ENCODE data around the gene BCAS3. TPM values are rescaled to one million over a fixed set of nuclear protein-coding genes. Genes with fewer than 3 reads are reported as not detected.

BCAS3 gene
- total RNA-seq, 1 donor from 2014 or later: 75.9 TPM

DNA sequence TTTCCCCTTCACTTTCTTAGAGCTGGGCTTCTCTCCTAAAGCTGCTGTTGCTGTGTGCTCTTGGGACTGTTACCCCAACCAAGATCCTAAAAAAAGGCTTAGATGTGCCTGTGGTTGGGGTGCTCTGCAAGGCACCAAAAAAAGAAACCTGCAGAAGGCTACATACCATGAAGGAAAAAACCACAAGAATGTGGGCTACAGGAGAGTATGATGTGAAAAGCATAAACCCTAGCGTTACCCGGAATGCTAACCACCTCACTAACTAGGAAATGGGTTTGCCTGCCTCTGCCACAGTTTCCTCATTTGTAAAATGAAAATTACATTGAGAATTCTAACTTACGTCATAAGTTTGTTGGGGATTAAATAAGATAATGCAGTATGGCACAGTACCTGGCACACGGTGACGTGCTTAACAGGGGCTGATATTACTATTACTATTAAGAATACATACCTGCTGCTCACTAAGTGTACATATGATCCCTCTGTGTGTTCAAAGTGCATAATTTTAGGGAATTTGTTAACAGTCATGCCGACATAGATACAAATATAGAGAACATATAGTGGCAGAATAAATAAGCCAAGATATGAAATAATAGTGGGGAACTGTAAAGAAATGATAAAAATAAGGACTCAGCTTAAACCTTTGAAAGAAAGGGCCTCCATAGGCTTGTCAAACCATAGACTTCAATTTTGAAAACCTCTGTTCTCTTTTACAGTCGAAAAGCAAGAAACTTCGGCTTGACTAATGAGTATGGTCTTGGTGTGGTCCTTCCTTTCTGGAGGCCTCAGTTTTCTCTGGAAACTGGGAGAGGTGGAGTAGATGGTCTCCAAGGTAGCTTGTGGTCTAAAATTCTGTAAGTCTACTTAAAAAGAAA is 544.2 kb downstream of the BCAS3 start:
- H3K27me3 ChIP-seq: no peaks in the 10 kb centered on the region
- H3K27ac ChIP-seq: no peak overlapping the region
- peaks cover 0 to 9% of the 10 kb centered on the region in 2 donors for H3K4me1 ChIP-seq
- H3K9me3 ChIP-seq: no peaks in the 10 kb centered on the region
- intact Hi-C loops (cut with DNase I): no loop called here
- no peak overlapping the region for H3K4me3 ChIP-seq
- TF ChIP-seq, protein P1, sequence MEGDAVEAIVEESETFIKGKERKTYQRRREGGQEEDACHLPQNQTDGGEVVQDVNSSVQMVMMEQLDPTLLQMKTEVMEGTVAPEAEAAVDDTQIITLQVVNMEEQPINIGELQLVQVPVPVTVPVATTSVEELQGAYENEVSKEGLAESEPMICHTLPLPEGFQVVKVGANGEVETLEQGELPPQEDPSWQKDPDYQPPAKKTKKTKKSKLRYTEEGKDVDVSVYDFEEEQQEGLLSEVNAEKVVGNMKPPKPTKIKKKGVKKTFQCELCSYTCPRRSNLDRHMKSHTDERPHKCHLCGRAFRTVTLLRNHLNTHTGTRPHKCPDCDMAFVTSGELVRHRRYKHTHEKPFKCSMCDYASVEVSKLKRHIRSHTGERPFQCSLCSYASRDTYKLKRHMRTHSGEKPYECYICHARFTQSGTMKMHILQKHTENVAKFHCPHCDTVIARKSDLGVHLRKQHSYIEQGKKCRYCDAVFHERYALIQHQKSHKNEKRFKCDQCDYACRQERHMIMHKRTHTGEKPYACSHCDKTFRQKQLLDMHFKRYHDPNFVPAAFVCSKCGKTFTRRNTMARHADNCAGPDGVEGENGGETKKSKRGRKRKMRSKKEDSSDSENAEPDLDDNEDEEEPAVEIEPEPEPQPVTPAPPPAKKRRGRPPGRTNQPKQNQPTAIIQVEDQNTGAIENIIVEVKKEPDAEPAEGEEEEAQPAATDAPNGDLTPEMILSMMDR (IDR thresholded peaks at IDR 0.05): no peak
- DNase-seq (ENCODE audit: low spot score in 2 of 2): no peak
- no peaks in the 10 kb centered on the region for H3K36me3 ChIP-seq

DNA sequence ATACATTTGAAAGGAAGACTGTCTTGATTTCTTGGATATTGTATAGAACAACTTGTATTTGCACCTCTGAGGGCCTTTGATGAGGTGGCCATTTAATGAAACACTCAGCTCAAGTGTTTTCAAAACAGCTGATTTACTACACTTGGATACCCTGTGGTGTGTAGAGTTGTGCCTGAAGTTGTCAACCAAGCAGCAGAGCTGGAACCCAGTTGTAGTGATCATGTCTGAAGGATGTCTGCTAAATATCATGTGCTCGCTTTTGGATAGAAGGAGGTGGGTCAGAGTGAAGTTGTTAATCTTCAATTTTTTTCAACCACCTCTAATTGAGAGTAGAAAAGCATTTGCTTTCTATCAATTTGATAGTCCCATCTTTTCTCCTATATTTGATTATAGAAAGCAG is 546.1 kb downstream of the BCAS3 start:
- TF ChIP-seq, protein P1 (IDR thresholded peaks at IDR 0.05): no peak
- no peak overlapping the region for H3K4me3 ChIP-seq
- intact Hi-C loops (cut with DNase I): no loop called here
- H3K4me1 ChIP-seq: peaks cover 0 to 9% of the 10 kb centered on the region in 2 donors
- H3K27me3 ChIP-seq: no peaks in the 10 kb centered on the region
- H3K27ac ChIP-seq: no peak overlapping the region
- no peak for DNase-seq (ENCODE audit: low spot score in 2 of 2)
- H3K9me3 ChIP-seq: no peaks in the 10 kb centered on the region
- H3K36me3 ChIP-seq: no peaks in the 10 kb centered on the region

DNA sequence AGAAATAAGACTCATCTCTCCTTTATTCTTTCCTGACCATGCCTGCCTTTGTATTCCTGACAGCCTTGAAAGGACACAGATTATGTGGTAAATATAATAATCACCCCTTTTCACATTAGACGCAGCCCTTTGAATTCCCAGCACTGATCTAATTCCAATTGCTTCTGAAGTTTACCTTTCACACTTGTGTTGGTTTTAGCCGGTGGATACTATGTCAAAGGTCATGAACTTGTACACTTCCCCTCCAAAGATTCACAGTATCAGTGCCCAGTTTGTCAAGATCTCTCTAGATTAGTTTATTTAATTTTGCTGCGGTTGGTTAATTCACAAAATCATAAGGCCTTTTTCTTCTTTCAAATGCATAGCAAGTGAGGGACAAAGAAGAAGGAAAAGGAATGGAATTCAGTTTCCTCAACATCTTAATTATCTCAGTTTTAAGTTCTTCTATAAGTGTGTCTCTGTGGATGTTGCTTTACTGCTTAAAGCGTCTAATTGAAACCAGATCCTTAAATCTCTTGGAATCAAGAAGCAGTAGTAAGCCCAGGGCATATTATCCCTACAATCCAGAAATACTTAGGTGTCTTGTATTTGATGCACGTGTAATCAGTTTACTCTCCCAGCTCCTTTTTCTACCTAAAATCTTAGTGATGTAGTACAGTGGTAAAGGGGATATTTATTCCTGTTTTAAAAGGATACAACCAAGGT is 547.7 kb downstream of the BCAS3 start:
- TF ChIP-seq, protein P1 (IDR thresholded peaks at IDR 0.05): no peak
- Histone ChIP-seq H3K4me3 (no peak overlapping the region), H3K4me1 (no peaks in the 10 kb centered on the region), H3K36me3 (no peaks in the 10 kb centered on the region), H3K27ac (no peak overlapping the region), H3K27me3 (no peaks in the 10 kb centered on the region), H3K9me3 (no peaks in the 10 kb centered on the region)
- intact Hi-C loops (cut with DNase I): no loop called here
- DNase-seq (ENCODE audit: low spot score in 2 of 2): no peak

DNA sequence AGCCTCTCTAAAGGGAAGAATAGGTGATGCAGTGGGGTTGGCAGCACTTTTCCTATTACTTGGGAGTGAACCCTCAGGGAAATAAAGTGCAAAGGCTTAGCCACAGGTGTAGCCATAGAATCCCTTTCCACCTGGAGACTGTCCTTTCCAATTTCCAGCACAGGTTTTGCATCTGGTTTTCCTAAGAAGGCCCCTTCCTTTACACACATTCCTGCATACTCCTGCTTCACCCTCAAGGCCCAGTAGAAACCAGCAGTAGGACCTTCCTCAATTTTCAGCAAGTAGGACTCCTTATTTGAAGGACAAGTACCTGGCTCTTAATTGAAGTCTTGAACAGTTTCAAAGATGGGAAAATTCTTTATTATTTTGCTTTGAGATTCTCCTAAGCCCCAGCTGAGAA is 550.2 kb downstream of the BCAS3 start:
- intact Hi-C loops (cut with DNase I): no loop called here
- Histone ChIP-seq H3K9me3 (no peaks in the 10 kb centered on the region), H3K4me3 (no peak overlapping the region), H3K36me3 (no peaks in the 10 kb centered on the region), H3K4me1 (peaks cover 0 to 6% of the 10 kb centered on the region in 2 donors), H3K27ac (no peak overlapping the region), H3K27me3 (no peaks in the 10 kb centered on the region)
- TF ChIP-seq, protein P1 (IDR thresholded peaks at IDR 0.05): no peak
- no peak for DNase-seq (ENCODE audit: low spot score in 2 of 2)

DNA sequence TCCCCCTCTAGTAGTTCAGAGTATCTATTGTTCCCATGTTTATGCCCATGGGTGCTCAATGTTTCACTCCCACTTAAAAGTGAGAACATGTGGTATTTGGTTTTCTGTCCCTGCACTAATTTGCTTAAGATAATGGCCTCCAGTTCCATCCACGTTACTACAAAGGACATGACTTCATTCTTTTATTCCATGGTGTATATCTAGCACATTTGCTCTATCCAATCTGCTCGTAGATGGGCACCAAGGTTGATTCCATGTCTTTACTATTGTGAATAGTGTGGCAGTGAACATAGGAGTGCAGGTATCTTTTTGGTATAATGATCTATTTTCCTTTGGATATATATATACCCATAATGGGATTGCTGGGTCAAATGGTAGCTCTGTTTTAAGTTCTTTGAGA is 552.8 kb downstream of the BCAS3 start:
- intact Hi-C loops (cut with DNase I): no loop called here
- TF ChIP-seq, protein P1 (IDR thresholded peaks at IDR 0.05): no peak

More for the DNA sequence above, 552.8 kb downstream of the BCAS3 start:
- H3K9me3 ChIP-seq: no peaks in the 10 kb centered on the region
- H3K36me3 ChIP-seq: no peaks in the 10 kb centered on the region
- DNase-seq (ENCODE audit: low spot score in 2 of 2): no peak
- peaks cover 0 to 9% of the 10 kb centered on the region in 2 donors for H3K4me1 ChIP-seq
- no peak overlapping the region for H3K27ac ChIP-seq
- no peaks in the 10 kb centered on the region for H3K27me3 ChIP-seq
- no peak overlapping the region for H3K4me3 ChIP-seq
